Natural killer cell (primary cell): Measurements from ENCODE around the gene KRT26. TPM values are rescaled to one million over a fixed set of nuclear protein-coding genes. Genes with fewer than 3 reads are reported as not detected.

Experiments used
- ATAC-seq, 3 donors: fragments of 150-1000 bp in 2 of 3; fragments of 200-7000 bp in 1 of 3; cut with Tn5 transposase; 1 replicate in 1 of 3; 2 replicates in 2 of 3; pipeline ENCODE4 v1.10.0; 2021; ENCODE audit warnings: mild to moderate bottlenecking in 2 of 3, moderate library complexity in 2 of 3
- DNase-seq, 2 donors: peaks; one replicate each; pipeline versions ENCODE4 v3.0.0 to v3.0.0-alpha.2; 2013 to 2021; ENCODE audit warnings: mixed read lengths in 1 of 2
- H3K27ac ChIP-seq: one replicate; pipeline ENCODE4 v1.5.1; 2013; ENCODE audit warnings: mild to moderate bottlenecking, low read length
- H3K27me3 ChIP-seq: one replicate; pipeline ENCODE4 v1.6.1; 2013; ENCODE audit warnings: low read length; ENCODE audit not compliant: control insufficient read depth, insufficient read depth
- H3K36me3 ChIP-seq: one replicate; pipeline ENCODE4 v1.6.1; 2013; ENCODE audit warnings: low read length; ENCODE audit not compliant: control insufficient read depth, insufficient read depth
- H3K4me1 ChIP-seq: one replicate; pipeline ENCODE4 v1.6.1; 2013; ENCODE audit warnings: low read length; ENCODE audit not compliant: control insufficient read depth, insufficient read depth
- H3K4me3 ChIP-seq: one replicate; pipeline ENCODE4 v1.5.1; 2013; ENCODE audit warnings: low read length
- H3K9me3 ChIP-seq: one replicate; pipeline ENCODE4 v1.6.1; 2013; ENCODE audit warnings: low read length; ENCODE audit not compliant: control insufficient read depth, insufficient read depth
- H3K27ac Mint-ChIP-seq, 2 donors: one replicate each; pipeline ENCODE4 v1.8.0; 2022; ENCODE audit warnings: mild to moderate bottlenecking in 2 of 2, mixed read lengths in 2 of 2, moderate library complexity in 1 of 2
- H3K27me3 Mint-ChIP-seq, 2 donors: one replicate each; pipeline ENCODE4 v1.8.0; 2022; ENCODE audit warnings: low read depth in 2 of 2, mixed read lengths in 2 of 2
- H3K36me3 Mint-ChIP-seq: one replicate; pipeline ENCODE4 v1.8.0; 2022; ENCODE audit warnings: mixed read lengths
- H3K4me1 Mint-ChIP-seq, 2 donors: one replicate each; pipeline ENCODE4 v1.8.0; 2022; ENCODE audit warnings: mixed read lengths in 2 of 2
- H3K4me3 Mint-ChIP-seq: one replicate; pipeline ENCODE4 v1.8.0; 2022; ENCODE audit warnings: mild to moderate bottlenecking, moderate library complexity, mixed read lengths
- H3K9me3 Mint-ChIP-seq, 2 donors: one replicate each; pipeline ENCODE4 v1.8.0; 2022; ENCODE audit warnings: mixed read lengths in 2 of 2
- WGBS: methylation state at CpG from one replicate; pipeline ENCODE4 v1.1.7; 2013; ENCODE audit warnings: missing lambda C conversion rate; ENCODE audit not compliant: insufficient coverage; 5-methylcytosine and 5-hydroxymethylcytosine counted together
- intact Hi-C: fragments of 100-400 bp; cut with micrococcal nuclease; formaldehyde crosslinking; loops from one replicate; pipeline ENCODE4 v1.14.2; 2022
- total RNA-seq, 4 donors: library from RNA; stranded (reverse); fragments of 120-200 nt in 1 of 4; gene quantifications; one replicate each; pipeline versions ENCODE4 v1.2.3 to v1.2.4, GENCODE V29; 2013 to 2022
- TF ChIP-seq, protein P1 (sequence below): fragments of 200-600 bp; IDR thresholded peaks from one replicate; pipeline ENCODE4 v1.8.0; 2022; ENCODE audit warnings: antibody characterized with exemption

Gene KRT26
- total RNA-seq, 3 donors from 2014 or later (not counting 1 experiment from before 2014, with no cell fraction given): not detected

DNA sequence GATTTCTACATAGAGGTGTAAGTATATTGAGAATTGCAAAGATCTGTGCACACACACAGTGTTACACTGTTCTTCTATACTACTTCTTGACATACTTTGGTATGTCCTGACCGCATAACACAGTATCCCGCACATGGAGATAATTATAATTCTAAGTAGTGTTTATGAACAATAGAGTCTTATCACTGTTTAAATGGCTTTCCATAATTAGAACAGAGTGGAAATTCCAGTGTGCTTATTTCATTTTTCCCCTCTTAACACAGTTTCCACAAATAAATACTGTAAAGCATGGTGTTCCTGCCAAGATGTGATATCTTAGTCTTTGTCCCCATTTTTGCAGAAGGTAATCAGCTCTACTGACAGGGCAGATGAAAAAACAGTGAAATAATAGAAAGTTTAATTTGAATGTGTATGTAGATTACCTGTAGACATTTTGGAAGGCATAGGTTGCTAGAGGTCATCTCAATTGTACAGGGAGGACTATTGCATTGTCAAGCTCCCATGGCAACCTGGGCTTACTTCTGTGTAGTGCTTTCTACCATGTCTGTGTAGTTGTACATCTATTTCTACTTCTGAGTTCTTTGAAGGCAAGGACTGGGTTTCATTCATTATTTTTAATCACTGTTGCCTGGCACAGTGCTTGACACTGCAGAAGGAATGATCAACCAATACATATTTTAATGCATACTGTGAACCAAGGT lies 37.9 kb upstream of the KRT26 start:
- Histone ChIP-seq H3K4me3 (no peak overlapping the region), H3K36me3 (no peaks in the 10 kb centered on the region), H3K9me3 (no peaks in the 10 kb centered on the region), H3K27ac (no peak overlapping the region), H3K27me3 (peaks cover 46% of the 10 kb centered on the region), H3K4me1 (no peaks in the 10 kb centered on the region)
- intact Hi-C loops: loop anchor here (1.0 to 10.0 kb wide), 2 partner anchors 37 to 515 kb away; no protein-coding TSS in a partner anchor
- no peak overlapping the region for H3K4me3 Mint-ChIP-seq
- WGBS: no CpG with 5 or more reads among the region's 2 CpGs
- peaks cover 0 to 3% of the 10 kb centered on the region in 2 donors for H3K9me3 Mint-ChIP-seq
- H3K27me3 Mint-ChIP-seq: peaks cover 68 to 96% of the 10 kb centered on the region in 2 donors
- H3K27ac Mint-ChIP-seq: no peak overlapping the region
- H3K36me3 Mint-ChIP-seq: no peaks in the 10 kb centered on the region
- DNase-seq: no peak
- TF ChIP-seq, protein P1, sequence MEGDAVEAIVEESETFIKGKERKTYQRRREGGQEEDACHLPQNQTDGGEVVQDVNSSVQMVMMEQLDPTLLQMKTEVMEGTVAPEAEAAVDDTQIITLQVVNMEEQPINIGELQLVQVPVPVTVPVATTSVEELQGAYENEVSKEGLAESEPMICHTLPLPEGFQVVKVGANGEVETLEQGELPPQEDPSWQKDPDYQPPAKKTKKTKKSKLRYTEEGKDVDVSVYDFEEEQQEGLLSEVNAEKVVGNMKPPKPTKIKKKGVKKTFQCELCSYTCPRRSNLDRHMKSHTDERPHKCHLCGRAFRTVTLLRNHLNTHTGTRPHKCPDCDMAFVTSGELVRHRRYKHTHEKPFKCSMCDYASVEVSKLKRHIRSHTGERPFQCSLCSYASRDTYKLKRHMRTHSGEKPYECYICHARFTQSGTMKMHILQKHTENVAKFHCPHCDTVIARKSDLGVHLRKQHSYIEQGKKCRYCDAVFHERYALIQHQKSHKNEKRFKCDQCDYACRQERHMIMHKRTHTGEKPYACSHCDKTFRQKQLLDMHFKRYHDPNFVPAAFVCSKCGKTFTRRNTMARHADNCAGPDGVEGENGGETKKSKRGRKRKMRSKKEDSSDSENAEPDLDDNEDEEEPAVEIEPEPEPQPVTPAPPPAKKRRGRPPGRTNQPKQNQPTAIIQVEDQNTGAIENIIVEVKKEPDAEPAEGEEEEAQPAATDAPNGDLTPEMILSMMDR: no peak
- no peak for ATAC-seq
- H3K4me1 Mint-ChIP-seq: no peaks in the 10 kb centered on the region

DNA sequence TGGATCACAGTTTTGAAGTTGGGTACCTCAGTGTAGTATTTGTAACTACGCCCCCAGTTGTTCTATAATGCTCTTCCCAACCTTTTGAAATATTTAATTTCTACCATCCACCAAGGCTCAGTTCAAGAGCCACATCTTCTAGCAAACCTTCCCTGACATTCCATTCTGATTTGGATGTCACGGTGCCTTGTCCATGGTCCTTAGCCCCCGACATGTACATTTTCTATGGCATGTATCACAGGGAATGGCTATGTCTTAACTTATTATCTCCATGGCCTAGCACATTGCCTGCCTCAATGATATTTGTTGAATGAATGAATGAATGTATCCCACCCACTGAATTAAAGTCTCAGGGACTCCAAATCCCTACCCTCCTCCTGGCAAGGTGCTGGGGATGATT lies 34.1 kb upstream of the KRT26 start:
- Histone ChIP-seq H3K36me3 (no peaks in the 10 kb centered on the region), H3K4me3 (no peak overlapping the region), H3K27ac (no peak overlapping the region), H3K9me3 (no peaks in the 10 kb centered on the region), H3K27me3 (peaks cover 26% of the 10 kb centered on the region), H3K4me1 (no peaks in the 10 kb centered on the region)
- DNase-seq: no peak
- Mint-ChIP-seq H3K36me3 (no peaks in the 10 kb centered on the region), H3K9me3 (no peaks in the 10 kb centered on the region), H3K27me3 (peaks cover 48 to 76% of the 10 kb centered on the region in 2 donors), H3K27ac (no peak overlapping the region), H3K4me3 (no peak overlapping the region), H3K4me1 (no peaks in the 10 kb centered on the region)
- intact Hi-C loops: loop anchor here (10.0 kb wide), 1 partner anchor 519 kb away; no protein-coding TSS in a partner anchor
- TF ChIP-seq, protein P1: no peak
- no peak for ATAC-seq
- WGBS: 87% methylated on average over 3 of the region's 3 CpGs

GRCh38 chr17:40803617-40804082 lies 31.6 kb upstream of the KRT26 start:
- peak; percentile 56 to 85 for DNase-seq
- Histone ChIP-seq H3K27me3 (peaks cover 15% of the 10 kb centered on the region), H3K4me1 (no peaks in the 10 kb centered on the region), H3K4me3 (no peak overlapping the region), H3K9me3 (no peaks in the 10 kb centered on the region), H3K27ac (no peak overlapping the region), H3K36me3 (no peaks in the 10 kb centered on the region)
- Mint-ChIP-seq H3K4me3 (no peak overlapping the region), H3K36me3 (no peaks in the 10 kb centered on the region), H3K4me1 (no peaks in the 10 kb centered on the region), H3K9me3 (no peaks in the 10 kb centered on the region), H3K27ac (no peak overlapping the region), H3K27me3 (peaks cover 29 to 52% of the 10 kb centered on the region in 2 donors)
- ATAC-seq: peak; percentile 82 to 92 (median 87)
- TF ChIP-seq, protein P1: peak; percentile 91
- WGBS: 14% methylated on average over 13 of the region's 13 CpGs
- intact Hi-C loops: loop anchor here (1.0 to 10.0 kb wide), 4 partner anchors 521 to 863 kb away; no protein-coding TSS in a partner anchor
